NCI-H146 (cell line): ENCODE results near the gene PLRG1.

Source experiments
- DNase-seq: peaks from one replicate; lab custom pipeline; 2025; lab: John Stamatoyannopoulos, UW

PLRG1 gene

GRCh38 chr4:154573190-154573870 lies 23.1 kb upstream of the PLRG1 start:
- no peak for DNase-seq

GRCh38 chr4:154569584-154569983 lies 19.4 kb upstream of the PLRG1 start:
- DNase-seq, result no peak

GRCh38 chr4:154569028-154569427 lies 18.8 kb upstream of the PLRG1 start:
- no peak for DNase-seq

GRCh38 chr4:154566639-154567204 lies 16.5 kb upstream of the PLRG1 start:
- DNase-seq, result no peak

- DNase-seq, result no peak
Observed at GRCh38 chr4:154565704-154566103, 15.5 kb upstream of the PLRG1 start.

GRCh38 chr4:154564311-154564710 lies 14.1 kb upstream of the PLRG1 start:
- DNase-seq, result no peak

GRCh38 chr4:154562697-154563254 lies 12.6 kb upstream of the PLRG1 start, which contains the start of gene FGB:
Gene FGB, plus strand, starts transcription at chr4:154563011. Its CDS starts 8 bp downstream, at chr4:154563019.
- DNase-seq, result no peak

GRCh38 chr4:154560824-154561231 lies 10.6 kb upstream of the PLRG1 start:
- DNase-seq, result no peak

- DNase-seq, result no peak
Observed at GRCh38 chr4:154560419-154560801, 10.2 kb upstream of the PLRG1 start.

GRCh38 chr4:154559494-154560418 lies 9.6 kb upstream of the PLRG1 start:
- DNase-seq, result peak; percentile 15

GRCh38 chr4:154559141-154559493 lies 8.9 kb upstream of the PLRG1 start:
- no peak for DNase-seq

GRCh38 chr4:154551872-154552686 lies 1.9 kb upstream of the PLRG1 start:
- peak; percentile 52 for DNase-seq

- no peak for DNase-seq
Observed at GRCh38 chr4:154545689-154546088, 4.5 kb downstream of the PLRG1 start.

- DNase-seq, result no peak
Observed at GRCh38 chr4:154542271-154542879, 7.8 kb downstream of the PLRG1 start.

GRCh38 chr4:154534296-154534695 lies 15.9 kb downstream of the PLRG1 start:
- no peak for DNase-seq

- no peak for DNase-seq
Observed at GRCh38 chr4:154529728-154530519, 20.3 kb downstream of the PLRG1 start.

GRCh38 chr4:154528869-154529268 lies 21.3 kb downstream of the PLRG1 start:
- no peak for DNase-seq

- DNase-seq, result no peak
Observed at GRCh38 chr4:154527308-154527707, 22.9 kb downstream of the PLRG1 start.

GRCh38 chr4:154526151-154526550 lies 24.0 kb downstream of the PLRG1 start:
- no peak for DNase-seq

GRCh38 chr4:154521607-154522006 lies 28.6 kb downstream of the PLRG1 start:
- DNase-seq, result no peak
